Germinal center (tissue), 1 donor: ENCODE measurements around the gene C14orf180.
"Not testable (repeated sequence)": the region's sequence is repeated elsewhere in the genome, so short reads cannot be mapped to it uniquely, and the experiment has no call there.

ENCODE experiments used
- DNase-seq: peaks from one replicate; pipeline ENCODE4 v3.0.0; 2012; ENCODE audit warnings: mixed read lengths, low spot score

C14orf180 gene

GRCh38 chr14:104578321-104578720 lies 1.2 kb upstream of the C14orf180 start:
- no peak for DNase-seq

GRCh38 chr14:104579939-104580338 lies 375 bp downstream of the C14orf180 start:
- not testable (repeated sequence) for DNase-seq

GRCh38 chr14:104580961-104581360 lies 1.4 kb downstream of the C14orf180 start:
- DNase-seq, result no peak

GRCh38 chr14:104581521-104581920 lies 2.0 kb downstream of the C14orf180 start:
- DNase-seq, result no peak

GRCh38 chr14:104582005-104582404 lies 2.4 kb downstream of the C14orf180 start:
- DNase-seq, result no peak

- DNase-seq, result no peak
These were observed 3.1 kb downstream of the C14orf180 start for GRCh38 chr14:104582662-104583061.

GRCh38 chr14:104583424-104584306 lies 4.1 kb downstream of the C14orf180 start:
- no peak for DNase-seq

GRCh38 chr14:104584557-104584956 lies 5.0 kb downstream of the C14orf180 start:
- DNase-seq, result no peak

- no peak for DNase-seq
These were observed 6.6 kb downstream of the C14orf180 start for GRCh38 chr14:104585966-104586697.

GRCh38 chr14:104586832-104587620 lies 7.5 kb downstream of the C14orf180 start:
- DNase-seq, result no peak

GRCh38 chr14:104587641-104588040 lies 8.1 kb downstream of the C14orf180 start:
- no peak for DNase-seq

GRCh38 chr14:104588066-104588857 lies 8.7 kb downstream of the C14orf180 start:
- DNase-seq, result no peak

- DNase-seq, result no peak
These were observed 10.0 kb downstream of the C14orf180 start for GRCh38 chr14:104589338-104590195.

- DNase-seq, result no peak
These were observed 10.8 kb downstream of the C14orf180 start for GRCh38 chr14:104590240-104590965.

GRCh38 chr14:104591031-104591430 lies 11.5 kb downstream of the C14orf180 start:
- no peak for DNase-seq

GRCh38 chr14:104591506-104592291 lies 12.1 kb downstream of the C14orf180 start:
- no peak for DNase-seq

GRCh38 chr14:104592292-104592672 lies 12.7 kb downstream of the C14orf180 start:
- no peak for DNase-seq

- DNase-seq, result no peak
These were observed 13.2 kb downstream of the C14orf180 start for GRCh38 chr14:104592785-104593184.

- DNase-seq, result no peak
These were observed 13.7 kb downstream of the C14orf180 start for GRCh38 chr14:104593241-104593701.
